Left lobe of liver (tissue), 2 donors: ENCODE results near the gene MRPL1. TPM values are rescaled to one million over a fixed set of nuclear protein-coding genes. Genes with fewer than 3 reads are reported as not detected.
"Not testable (repeated sequence)": the region's sequence is repeated elsewhere in the genome, so short reads cannot be mapped to it uniquely, and the experiment has no call there.

Experiments used
- ATAC-seq: fragments of 200-7000 bp; cut with Tn5 transposase; one replicate; pipeline ENCODE4 v1.9.1; 2020; ENCODE audit warnings: mild to moderate bottlenecking, moderate library complexity
- DNase-seq: peaks from one replicate; pipeline ENCODE4 v3.0.0-alpha.2; 2020; ENCODE audit warnings: low spot score
- total RNA-seq: library from RNA; stranded (reverse); gene quantifications from one replicate; pipeline ENCODE4 v1.2.1, GENCODE V29; 2021
- donor health status: DM: no; HTN: no; CAD: no; lungs with moderate emphysema.
- donor health status: DM: no; HTN: yes; CAD: no.

Gene MRPL1
- total RNA-seq, 1 donor from 2014 or later = 13.8 TPM

GRCh38 chr4:77848508-77848907 lies 14.1 kb upstream of the MRPL1 start:
- no peak for DNase-seq
- no peak for ATAC-seq

- no peak for DNase-seq
Measured at GRCh38 chr4:77849278-77849965, 13.2 kb upstream of the MRPL1 start.

GRCh38 chr4:77852892-77853495 lies 9.6 kb upstream of the MRPL1 start:
- DNase-seq (no peak), ATAC-seq (no peak)

More at GRCh38 chr4:77849278-77849965, 13.2 kb upstream of the MRPL1 start:
- no peak for ATAC-seq

GRCh38 chr4:77854431-77855111 lies 8.1 kb upstream of the MRPL1 start:
- peak; percentile 41 for ATAC-seq
- no peak for DNase-seq

- ATAC-seq (no peak), DNase-seq (no peak)
Measured at GRCh38 chr4:77856152-77856551, 6.5 kb upstream of the MRPL1 start.

- no peak for DNase-seq
- no peak for ATAC-seq
Measured at GRCh38 chr4:77859256-77859655, 3.4 kb upstream of the MRPL1 start.

GRCh38 chr4:77861495-77861894 lies 1.1 kb upstream of the MRPL1 start:
- no peak for ATAC-seq
- no peak for DNase-seq

- not testable (repeated sequence) for DNase-seq, ATAC-seq
Measured at GRCh38 chr4:77863341-77863740, 711 bp downstream of the MRPL1 start.

GRCh38 chr4:77865259-77865658 lies 2.6 kb downstream of the MRPL1 start:
- ATAC-seq (no peak), DNase-seq (no peak)

- DNase-seq = no peak
- no peak for ATAC-seq
Measured at GRCh38 chr4:77872723-77873445, 10.3 kb downstream of the MRPL1 start.

- DNase-seq (no peak), ATAC-seq (no peak)
Measured at GRCh38 chr4:77877167-77877566, 14.5 kb downstream of the MRPL1 start.

- no peak for ATAC-seq
Measured at GRCh38 chr4:77877771-77878565, 15.3 kb downstream of the MRPL1 start.

GRCh38 chr4:77880784-77881183 lies 18.2 kb downstream of the MRPL1 start:
- ATAC-seq (no peak), DNase-seq (no peak)

More at GRCh38 chr4:77877771-77878565, 15.3 kb downstream of the MRPL1 start:
- DNase-seq = no peak

GRCh38 chr4:77881460-77882295 lies 19.0 kb downstream of the MRPL1 start:
- ATAC-seq (peak; percentile 62), DNase-seq (no peak)

GRCh38 chr4:77893451-77893850 lies 30.8 kb downstream of the MRPL1 start:
- ATAC-seq = no peak
- DNase-seq = no peak

GRCh38 chr4:77899607-77900006 lies 37.0 kb downstream of the MRPL1 start:
- ATAC-seq = no peak

GRCh38 chr4:77903186-77903585 lies 40.6 kb downstream of the MRPL1 start:
- ATAC-seq = no peak
- no peak for DNase-seq

More at GRCh38 chr4:77899607-77900006, 37.0 kb downstream of the MRPL1 start:
- DNase-seq = no peak

- DNase-seq = no peak
- no peak for ATAC-seq
Measured at GRCh38 chr4:77905651-77906263, 43.1 kb downstream of the MRPL1 start.

GRCh38 chr4:77910676-77911075 lies 48.0 kb downstream of the MRPL1 start:
- DNase-seq (no peak), ATAC-seq (no peak)
